Choroid plexus epithelial cell (primary cell): Measurements from ENCODE around the gene TIAL1.

Experiments used
- DNase-seq: peaks from one replicate; pipeline ENCODE4 v3.0.0-alpha.2; 2010; ENCODE audit warnings: low read depth
- H3K4me3 ChIP-seq: 2 replicates; pipeline ENCODE4 v1.5.1; 2011; ENCODE audit warnings: low read depth, mild to moderate bottlenecking, control low read depth, low read length, moderate library complexity
- TF ChIP-seq, protein P1 (sequence below): conservative IDR thresholded peaks from 2 replicates; pipeline ENCODE4 v1.5.1; 2011; ENCODE audit warnings: low read depth, mild to moderate bottlenecking, control low read depth, inconsistent platforms, low read length, moderate library complexity

TIAL1 gene

DNA sequence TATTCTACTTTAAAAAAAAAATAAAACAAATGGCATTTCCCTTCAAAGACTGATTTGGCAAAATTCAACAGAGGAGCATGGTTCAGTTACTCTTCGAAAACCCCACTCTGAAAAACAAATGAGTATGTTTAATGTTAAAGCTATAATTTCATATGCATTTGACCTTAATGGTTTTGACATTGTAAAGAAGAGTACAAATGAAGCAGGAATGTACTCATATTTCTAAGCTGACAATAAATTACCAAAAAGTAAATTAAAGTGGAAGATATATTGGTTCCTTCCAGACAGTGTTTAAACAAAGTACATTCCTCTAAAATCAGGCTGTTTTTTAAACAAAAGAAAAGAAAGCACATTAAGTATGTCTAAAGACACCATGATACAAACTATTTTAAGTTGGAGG, 70.6 kb downstream of the TIAL1 start:
- no peak for DNase-seq
- no peak overlapping the region for H3K4me3 ChIP-seq
- TF ChIP-seq, protein P1, sequence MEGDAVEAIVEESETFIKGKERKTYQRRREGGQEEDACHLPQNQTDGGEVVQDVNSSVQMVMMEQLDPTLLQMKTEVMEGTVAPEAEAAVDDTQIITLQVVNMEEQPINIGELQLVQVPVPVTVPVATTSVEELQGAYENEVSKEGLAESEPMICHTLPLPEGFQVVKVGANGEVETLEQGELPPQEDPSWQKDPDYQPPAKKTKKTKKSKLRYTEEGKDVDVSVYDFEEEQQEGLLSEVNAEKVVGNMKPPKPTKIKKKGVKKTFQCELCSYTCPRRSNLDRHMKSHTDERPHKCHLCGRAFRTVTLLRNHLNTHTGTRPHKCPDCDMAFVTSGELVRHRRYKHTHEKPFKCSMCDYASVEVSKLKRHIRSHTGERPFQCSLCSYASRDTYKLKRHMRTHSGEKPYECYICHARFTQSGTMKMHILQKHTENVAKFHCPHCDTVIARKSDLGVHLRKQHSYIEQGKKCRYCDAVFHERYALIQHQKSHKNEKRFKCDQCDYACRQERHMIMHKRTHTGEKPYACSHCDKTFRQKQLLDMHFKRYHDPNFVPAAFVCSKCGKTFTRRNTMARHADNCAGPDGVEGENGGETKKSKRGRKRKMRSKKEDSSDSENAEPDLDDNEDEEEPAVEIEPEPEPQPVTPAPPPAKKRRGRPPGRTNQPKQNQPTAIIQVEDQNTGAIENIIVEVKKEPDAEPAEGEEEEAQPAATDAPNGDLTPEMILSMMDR = no peak

DNA sequence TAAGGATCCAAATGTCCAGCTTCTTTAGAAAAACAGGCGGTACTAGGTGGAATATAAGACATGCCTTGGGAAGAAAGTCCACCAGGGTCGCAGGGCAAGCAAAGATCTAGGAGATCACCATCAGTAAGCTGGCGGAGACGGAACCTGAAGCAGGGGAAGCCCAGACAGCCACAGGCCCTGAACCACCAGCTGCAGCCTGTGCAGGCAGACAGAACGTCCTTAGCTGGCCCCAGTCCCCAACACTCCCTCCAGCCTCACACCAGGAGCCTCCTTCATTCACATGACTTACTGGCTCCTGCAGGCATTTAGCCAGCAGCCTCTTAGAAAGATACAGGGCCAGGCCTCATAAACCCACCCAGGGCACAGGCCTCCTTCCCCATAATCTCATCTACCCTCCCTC, 71.6 kb downstream of the TIAL1 start:
- DNase-seq = peak; percentile 34
- H3K4me3 ChIP-seq = no peak overlapping the region
- TF ChIP-seq, protein P1 = no peak

DNA sequence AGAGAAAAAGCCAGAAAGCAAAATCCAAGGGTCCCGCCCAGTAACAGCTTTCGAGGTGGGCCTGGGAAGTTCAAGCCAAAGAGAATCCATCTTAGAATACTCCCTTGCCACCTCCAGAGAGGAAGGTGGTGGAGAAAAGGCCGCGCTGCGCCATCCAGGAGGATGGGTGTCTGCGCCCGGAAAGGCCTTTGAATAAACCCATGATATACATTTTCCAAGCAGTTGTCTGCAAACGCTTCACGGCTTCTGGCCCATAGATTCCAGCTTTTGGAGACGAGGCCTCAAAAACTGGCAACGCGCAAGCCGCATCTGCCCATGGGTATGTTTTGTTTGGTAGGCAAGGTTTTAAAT, 72.1 kb downstream of the TIAL1 start:
- H3K4me3 ChIP-seq = no peak overlapping the region
- TF ChIP-seq, protein P1 = no peak
- no peak for DNase-seq

DNA sequence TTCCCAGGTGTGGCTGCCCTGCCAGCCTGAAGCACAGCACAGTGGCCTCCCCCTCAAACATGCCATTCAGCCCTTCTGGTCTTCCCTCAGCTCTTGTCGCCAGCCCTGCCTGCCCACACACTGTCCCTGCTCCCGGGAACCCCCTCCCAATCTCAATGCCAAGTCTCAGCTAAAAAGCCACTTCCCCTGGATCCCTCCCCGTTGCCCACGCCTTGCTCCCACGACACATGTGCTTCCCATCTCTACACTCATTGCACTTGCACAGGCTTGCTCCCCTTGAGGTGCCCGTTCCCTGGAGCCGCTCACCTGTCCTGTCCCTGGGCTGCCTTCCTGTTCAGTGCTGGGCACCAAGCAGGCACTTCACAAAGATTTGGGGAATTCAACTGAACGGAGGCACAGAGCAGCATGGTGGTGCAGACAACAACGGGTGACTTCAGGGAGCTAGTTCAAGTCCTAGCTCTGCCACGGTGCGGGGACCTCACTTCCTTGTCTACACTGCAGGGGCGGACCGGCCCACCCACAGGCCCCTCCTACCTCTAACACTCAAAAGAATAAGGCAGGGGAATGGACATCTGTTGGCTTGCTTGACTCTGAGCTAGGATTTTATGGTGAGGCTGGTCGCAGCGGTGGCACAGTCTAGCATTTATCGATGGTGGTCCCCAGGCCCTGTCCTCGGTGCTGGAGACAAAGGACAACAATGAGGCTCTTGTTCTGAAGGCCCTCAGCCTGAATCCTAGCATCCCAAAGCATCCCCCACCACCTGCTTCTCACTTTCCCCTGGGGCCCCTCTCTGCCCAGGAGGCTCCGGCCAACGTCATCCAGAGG, 72.7 kb downstream of the TIAL1 start:
- H3K4me3 ChIP-seq = no peak overlapping the region
- TF ChIP-seq, protein P1 = no peak
- no peak for DNase-seq
